AML-193 (cell line): ENCODE data around the gene IL6.
"Not testable (repeated sequence)": the region's sequence is repeated elsewhere in the genome, so short reads cannot be mapped to it uniquely, and the experiment has no call there.

Experiments
- DNase-seq, 2 experiments: peaks; one replicate each; lab custom pipeline; 2025; lab: John Stamatoyannopoulos, UW

The IL6 gene

DNA sequence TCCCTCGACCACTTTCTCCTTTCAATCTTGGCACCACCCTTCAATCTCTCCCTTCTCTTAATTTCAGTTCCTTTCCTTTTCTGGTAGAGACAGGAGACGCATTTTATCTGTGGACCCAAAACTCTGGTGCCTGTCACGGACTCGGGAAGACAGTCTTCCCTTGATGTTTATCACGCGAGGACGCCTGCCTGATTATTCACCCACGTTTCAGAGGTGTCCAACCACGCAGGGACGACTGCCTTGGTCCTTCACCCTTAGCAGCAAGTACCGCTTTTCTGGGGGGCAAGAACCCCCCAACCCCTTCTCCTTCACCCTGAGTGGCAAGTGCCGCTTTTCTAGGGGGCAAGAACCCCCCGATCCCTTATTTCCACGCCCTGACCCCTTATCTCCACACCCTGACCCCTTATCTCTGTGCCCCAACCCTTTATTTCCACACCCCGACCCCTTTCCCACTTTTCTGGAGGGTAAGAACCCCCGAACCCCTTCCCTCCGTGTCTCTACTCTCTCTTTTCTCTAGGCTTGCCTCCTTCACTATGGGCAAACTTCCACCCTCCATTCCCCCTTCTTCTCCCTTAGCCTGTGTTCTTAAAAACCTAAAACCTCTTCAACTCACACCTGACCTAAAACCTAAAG is 22.9 kb upstream of the IL6 start:
- DNase-seq: not testable (repeated sequence)

DNA sequence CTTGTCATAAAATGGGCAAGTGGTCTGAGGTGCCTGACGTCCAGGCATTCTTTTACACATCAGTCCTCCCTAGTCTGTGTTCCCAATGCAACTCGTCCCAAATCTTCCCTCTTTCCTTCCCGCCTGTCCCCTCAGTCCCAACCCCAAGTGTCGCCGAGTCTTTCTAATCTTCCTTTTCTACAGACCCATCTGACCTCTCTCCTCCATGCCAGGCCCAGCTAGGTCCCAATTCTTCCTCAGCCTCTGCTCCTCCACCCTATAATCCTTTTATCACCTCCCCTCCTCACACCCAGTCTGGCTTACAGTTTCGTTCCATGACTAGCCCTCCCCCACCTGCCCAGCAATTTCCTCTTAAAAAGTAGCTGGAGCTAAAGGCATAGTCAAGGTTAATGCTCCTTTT is 22.3 kb upstream of the IL6 start:
- not testable (repeated sequence) for DNase-seq

DNA sequence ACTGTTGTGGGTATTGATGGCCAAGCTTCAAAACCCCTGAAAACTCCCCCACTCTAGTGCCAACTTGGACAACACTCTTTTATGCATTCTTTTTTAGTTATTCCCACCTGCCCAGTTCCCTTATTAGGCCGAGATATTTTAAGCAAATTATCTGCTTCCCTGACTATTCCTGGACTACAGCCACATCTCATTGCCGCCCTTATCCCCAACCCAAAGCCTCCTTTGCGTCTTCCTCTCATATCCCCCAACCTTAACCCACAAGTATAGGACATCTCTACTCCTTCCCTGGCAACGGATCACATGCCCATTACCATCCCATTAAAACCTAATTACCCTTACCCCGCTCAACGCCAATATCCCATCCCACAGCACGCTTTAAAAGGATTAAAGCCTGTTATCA is 21.1 kb upstream of the IL6 start:
- DNase-seq: not testable (repeated sequence)

DNA sequence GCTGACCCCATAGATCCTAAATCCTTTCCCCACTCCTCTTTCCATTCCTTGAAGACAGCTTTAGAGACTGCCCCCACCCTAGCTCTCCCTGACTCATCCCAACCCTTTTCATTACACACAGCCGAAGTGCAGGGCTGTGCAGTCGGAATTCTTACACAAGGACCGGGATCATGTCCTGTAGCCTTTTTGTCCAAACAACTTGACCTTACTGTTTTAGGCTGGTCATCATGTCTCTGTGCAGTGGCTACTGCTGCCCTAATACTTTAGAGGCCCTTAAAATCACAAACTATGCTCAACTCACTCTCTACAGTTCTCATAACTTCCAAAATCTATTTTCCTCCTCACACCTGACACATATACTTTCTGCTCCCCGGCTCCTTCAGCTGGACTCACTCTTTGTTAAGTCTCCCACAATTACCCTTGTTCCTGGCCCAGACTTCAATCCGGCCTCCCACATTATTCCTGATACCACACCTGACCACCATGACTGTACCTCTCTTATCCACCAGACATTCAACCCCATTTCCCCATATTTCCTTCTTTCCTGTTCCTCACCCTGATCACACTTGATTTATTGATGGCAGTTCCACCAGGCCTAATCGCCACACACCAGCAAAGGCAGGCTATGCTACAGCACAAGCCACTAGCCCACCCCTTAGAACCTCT is 19.8 kb upstream of the IL6 start:
- not testable (repeated sequence) for DNase-seq

DNA sequence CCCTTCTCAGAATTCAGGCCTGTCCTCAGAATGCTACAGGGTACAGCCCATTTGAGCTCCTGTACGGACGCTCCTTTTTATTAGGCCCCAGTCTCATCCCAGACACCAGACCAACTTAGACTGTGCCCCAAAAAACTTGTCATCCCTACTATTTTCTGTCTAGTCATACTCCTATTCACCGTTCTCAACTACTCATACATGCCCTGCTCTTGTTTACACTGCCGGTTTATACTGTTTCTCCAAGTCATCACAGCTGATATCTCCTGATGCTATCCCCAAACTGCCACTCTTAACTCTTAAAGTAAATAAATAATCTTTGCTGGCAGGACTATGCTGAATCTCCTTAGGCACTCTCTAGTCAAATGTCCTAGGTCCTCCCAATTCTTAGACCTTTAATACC is 18.8 kb upstream of the IL6 start:
- not testable (repeated sequence) for DNase-seq

DNA sequence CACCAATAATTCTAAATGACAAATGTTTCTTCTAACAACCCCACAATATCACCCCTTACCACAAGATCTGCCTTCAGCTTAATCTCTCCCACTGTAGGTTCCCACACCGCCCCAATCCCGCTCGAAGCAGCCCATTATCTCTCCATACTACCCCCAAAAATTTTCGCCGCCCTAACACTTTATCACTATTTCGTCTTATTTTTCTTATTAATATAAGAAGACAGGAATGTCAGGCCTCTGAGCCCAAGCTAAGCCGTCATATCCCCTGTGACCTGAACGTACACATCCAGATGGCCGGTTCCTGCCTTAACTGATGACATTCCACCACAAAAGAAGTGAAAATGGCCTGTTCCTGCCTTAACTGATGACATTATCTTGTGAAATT is 18.3 kb upstream of the IL6 start:
- DNase-seq: not testable (repeated sequence)

DNA sequence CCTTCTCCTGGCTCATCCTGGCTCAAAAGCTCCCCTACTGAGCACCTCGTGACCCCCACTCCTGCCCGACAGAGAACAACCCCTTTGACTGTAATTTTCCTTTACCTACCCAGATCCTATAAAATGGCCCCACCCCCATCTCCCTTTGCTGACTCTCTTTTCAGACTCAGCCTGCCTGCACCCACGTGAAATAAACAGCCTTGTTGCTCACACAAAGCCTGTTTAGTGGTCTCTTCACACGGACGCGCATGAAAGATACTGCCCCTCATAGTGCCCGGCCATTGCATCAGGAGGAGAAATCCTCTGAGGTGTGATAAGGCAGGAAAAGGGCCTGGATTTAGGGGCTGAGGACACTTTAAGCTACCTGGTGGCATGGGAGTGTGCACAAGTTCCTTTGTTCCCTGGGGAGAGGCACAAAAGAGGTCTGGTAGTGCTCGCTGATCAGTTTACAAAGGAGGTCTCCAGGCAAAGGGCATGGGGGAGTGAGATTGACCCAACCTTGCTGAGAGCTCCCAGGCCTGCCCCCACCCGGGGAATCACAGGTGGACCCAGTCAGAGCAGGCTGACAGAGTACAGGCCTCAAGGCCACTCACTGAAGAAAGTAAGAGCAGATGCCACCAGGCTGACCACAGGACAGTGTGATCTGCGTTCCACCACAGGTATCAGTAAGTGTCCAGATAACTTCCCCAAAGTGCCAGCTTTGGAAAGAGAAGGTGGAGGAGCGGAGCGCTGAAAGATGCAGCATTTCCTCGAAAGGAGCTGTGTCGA is 17.8 kb upstream of the IL6 start:
- DNase-seq: not testable (repeated sequence)

DNA sequence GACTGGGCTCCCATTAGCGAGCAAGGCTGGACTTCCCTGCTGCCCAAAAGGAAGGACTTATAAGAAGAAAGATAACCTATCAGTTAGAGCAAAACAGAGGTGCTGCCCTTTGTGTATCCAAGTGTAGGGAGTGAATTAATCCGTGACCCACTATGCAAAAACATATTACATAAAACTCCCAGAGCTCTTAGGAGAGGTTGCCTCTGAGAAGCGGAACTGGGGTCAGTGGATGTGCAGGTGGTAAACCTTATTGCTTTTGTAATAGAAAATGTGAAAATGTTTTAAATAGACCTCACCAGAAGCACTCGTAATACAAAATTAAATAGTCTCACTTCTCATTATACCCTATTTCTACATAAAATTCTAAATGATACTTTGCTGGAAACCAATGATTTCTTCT is 17.1 kb upstream of the IL6 start:
- DNase-seq: no peak

DNA sequence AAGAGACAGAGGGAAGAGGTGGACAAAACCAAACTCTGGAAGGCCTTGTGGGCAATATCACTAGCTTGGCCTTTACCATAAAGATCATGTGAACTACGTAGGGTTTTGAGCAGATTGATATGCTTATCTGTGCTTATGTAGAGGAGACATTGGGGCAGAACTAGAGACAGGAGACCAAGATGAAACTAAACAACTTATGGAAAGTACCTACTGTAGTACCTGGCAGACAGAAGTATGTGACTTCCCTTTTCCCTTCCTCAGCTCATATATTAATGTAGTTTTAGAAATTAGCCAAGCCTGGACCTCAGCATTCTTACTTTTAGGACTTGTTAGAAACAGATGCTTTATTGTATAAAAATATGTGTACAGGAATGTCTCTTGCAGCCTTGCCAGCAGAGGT is 14.0 kb upstream of the IL6 start:
- no peak for DNase-seq

DNA sequence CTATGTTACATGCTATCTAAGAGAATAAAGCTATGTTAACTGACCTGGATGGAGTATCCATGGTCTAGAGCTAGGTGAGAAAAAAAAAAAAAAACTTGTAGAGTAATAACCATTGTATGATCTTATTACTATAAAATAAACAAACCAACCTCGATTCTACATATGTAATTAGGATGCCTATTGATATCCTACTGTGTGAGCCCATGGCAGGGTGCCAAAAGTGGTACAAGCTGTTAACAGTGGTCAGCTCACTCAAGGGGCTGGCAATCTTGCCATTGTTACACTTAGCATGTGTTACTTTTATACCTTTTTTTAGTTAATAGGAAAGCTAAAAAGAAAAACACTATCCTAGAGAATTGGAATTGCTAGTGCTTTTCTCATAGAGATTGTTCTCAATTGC is 13.5 kb upstream of the IL6 start:
- DNase-seq: no peak

DNA sequence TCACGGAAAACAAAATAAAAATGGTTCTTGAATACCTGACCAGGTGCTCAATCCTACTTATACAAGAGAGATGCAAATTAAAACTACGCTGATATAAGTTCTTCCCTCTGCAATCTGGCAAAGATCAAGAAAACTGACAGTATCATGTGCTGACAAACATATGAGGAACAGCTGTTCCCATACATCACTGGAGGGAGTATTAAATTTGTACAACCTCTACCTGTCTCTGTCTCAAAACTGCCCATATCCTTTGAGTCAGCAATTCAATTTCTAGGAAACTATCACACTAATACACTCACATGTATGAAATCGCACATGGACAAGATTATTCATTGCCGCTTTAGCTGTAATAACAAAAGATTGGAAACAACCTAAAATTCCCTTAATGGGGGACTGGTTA is 11.0 kb upstream of the IL6 start:
- DNase-seq: no peak

DNA sequence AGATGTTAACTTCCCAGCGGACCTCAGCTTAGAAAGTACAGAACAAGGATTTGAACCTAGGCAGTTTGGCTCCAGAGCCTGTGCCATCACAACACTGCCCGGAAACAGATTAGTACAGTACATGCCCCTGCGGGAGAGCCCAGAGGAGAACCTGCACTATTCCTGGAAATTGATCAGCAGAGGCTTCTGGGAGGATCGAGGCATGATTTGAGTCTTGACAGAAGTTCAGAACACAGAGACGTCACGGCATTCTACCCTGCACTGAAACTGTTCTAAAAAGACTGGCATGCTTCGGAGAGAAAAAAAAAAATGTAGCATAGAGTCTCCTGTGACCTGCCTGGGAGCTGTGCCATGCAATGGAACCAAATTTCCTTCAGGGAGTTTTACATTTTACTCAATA is 9.2 kb upstream of the IL6 start:
- no peak for DNase-seq

DNA sequence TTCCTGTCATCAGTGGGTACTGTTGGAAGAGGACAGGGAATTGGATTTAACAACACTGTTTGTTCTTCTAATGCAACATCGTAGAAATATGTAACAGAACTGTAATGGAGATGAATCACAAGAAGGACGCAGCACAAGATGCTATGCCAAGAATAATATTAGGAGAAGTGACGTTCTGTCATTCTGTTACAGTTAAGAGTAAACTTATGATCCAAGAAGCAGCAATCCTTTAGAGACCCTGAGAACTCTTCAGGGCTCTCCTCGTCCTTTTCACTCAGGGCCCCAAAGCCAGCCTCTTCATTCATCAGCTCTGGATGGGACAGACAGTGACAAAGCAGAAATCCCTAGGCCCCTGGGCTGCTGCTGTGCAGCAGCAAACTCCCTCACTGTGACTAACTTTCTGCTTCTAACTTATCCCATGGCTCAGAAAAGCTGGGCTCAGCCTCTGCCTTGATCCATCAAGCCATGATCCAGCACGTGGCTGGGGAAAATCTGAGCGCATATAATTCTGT is 8.7 kb upstream of the IL6 start:
- no peak for DNase-seq

DNA sequence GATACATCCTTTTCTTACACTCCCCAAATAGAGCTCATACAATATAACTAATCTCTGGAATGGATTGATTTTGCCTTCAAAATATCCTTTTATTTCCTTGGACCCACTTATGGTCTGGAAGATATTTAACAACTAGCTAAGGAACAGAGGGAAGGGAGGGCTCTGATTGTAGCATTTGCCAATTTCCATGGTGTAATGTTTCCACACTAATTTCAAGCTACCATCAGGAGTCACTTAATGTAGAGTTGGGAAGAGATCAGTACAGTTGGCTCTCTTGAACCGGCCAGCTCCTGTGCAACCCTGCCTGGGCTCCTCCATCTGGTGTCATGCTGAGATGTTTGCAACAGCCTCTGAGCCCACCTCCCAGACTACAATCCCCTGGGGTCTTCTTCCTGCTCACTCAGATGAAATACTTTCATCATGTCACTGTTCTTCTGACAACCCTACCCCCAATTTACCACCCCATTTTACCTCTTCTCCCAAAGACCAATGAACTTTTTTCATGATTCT is 8.0 kb upstream of the IL6 start:
- no peak for DNase-seq

DNA sequence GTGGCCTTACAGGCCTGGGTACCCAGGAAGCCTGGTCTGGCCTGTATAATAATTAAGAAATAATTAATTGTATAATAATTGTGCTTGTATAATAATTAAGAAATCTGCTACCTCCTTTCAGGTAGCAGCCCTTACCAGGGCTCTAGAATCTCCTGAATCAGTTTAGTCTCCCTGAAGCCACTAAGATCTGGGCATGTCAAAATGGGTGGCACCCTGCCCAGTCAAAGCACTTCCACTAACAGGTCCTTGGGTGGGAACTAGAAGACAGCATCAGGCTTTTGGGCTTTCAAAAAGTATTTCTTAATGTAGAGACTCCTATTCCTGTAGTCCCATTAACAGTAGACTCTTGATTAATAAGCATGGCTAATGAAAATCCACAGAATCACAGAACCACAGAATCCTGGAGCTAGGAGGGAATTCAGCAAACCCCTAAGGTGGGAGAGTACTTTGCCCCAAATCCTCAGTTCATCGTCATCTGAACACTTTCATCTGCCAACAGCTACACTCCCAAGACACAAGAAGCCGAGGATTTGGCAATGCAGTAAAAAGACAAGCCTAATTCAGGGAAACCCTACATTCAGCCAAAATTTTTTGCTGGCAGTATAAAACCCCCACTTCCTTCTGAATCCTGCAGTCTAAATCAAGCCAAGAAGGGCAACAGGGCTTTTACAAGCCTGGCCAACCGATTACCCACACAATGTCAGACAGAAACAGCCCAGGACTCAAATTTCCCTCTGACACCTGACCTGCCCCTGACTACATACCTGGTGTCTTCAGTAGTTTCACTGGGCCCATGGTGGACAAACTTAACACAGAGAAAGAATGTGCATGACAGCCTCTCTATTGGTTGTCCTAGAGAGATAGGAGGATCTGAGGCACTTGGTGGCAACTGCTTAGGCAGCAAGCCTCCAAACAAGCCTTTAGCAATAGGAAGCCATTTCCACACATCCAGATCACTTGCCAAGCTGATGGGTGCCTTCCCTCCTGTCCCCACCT is 5.9 kb upstream of the IL6 start:
- DNase-seq: no peak

DNA sequence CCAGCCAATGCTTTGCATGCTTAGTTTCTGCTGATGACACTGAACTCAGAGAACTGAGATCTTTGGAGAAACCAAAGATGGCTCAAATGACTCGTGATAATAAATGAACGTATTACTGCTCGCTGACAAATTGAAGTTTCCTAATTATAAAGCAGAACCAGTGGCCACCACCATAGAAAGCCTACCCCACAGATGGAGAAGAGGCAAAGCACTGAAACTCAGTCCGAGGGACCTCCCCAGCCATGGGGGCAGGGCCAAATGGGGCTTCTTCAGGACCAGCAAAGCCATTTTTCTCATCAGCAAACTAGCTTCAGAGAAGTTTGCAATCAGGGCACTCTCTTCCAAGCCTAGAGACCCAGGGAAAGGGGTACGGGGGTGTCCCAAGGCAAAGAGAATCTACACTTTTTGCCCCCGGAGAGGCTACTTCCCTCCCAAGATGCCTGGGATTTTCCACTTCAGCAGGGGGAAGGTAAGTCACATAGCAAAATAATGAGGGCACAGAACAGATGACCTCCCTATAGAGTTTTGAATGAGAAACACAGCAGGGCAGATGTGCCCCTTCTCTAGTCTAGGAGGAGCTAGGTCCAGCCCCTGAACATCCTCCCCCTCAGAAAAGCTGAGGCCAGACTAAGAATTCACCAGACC is 4.3 kb upstream of the IL6 start:
- DNase-seq: no peak

DNA sequence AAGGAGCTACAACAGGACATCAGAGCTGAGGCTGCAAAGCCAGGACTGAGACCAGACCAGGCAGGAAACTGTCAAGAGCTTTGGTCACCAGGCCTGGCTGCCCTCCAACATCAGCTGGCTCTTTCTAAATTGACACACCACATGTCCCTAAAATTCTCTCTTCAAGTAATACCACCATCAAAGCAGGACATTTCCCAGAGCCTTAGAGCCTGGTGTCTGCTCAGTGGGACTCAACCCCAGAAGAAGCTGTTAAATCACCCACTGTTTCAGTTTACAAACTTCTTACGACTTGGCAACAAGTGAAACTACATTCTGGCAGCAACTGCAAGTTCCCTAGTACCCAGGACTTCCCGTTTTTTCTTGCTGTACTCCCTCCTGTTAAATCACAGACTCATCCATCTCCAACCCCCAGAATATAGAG is 3.8 kb upstream of the IL6 start:
- DNase-seq: peak; percentile 72 to 78

DNA sequence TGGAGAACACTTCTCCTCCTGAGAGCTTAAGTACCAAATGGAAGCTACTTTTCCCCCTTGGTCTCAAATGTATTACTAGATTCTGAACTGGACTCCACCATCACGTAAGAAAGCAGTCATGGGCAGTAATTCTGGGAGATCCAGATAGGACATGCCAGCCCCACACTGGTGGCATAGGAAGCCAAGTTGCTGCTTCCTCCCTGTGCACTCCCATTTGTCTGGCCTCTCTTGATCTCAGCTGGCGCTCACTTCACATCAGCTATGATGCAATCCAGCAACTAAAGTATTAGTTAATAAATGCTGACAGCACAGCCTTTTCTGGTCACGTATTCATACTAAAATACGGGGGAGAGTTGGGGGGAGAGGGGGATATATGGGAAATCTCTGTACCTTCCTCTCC is 3.4 kb upstream of the IL6 start:
- DNase-seq: no peak

DNA sequence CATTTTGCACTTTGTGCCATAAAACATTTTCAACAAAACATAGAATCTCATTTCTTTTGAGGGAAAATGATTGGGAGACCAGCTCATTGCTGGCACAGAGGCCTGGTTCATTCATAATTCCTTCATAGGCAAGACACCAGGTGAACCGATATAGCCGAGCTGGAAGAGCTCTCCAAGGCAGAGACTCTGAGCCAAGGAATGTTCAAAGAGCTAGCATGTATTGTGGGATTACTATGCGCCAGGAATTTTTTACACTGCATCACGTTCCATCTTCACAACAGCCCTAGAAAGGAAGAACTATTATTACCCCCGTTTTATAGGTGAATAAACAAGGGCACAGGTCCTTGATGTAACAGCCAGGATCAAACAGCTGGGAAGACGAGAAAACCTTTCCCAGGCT is 2.1 kb upstream of the IL6 start:
- DNase-seq: no peak

DNA sequence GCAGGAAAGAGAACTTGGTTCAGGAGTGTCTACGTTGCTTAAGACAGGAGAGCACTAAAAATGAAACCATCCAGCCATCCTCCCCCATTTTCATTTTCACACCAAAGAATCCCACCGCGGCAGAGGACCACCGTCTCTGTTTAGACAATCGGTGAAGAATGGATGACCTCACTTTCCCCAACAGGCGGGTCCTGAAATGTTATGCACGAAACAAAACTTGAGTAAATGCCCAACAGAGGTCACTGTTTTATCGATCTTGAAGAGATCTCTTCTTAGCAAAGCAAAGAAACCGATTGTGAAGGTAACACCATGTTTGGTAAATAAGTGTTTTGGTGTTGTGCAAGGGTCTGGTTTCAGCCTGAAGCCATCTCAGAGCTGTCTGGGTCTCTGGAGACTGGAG is 1.4 kb upstream of the IL6 start:
- DNase-seq: peak in 1 of 2 experiments; percentile 9

DNA sequence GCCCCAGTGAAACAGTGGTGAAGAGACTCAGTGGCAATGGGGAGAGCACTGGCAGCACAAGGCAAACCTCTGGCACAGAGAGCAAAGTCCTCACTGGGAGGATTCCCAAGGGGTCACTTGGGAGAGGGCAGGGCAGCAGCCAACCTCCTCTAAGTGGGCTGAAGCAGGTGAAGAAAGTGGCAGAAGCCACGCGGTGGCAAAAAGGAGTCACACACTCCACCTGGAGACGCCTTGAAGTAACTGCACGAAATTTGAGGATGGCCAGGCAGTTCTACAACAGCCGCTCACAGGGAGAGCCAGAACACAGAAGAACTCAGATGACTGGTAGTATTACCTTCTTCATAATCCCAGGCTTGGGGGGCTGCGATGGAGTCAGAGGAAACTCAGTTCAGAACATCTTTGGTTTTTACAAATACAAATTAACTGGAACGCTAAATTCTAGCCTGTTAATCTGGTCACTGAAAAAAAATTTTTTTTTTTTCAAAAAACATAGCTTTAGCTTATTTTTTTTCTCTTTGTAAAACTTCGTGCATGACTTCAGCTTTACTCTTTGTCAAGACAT is 574 bp upstream of the IL6 start:
- DNase-seq: peak; percentile 56 to 60
